HEK293 (cell line): ENCODE data around the gene EIF4A3.

Experiments used
- REPIN1 ChIP-seq: fragments of 450-650 bp; formaldehyde crosslinking; IDR thresholded peaks from 2 replicates; pipeline ENCODE4 v1.5.1; 2017; ENCODE audit warnings: missing biosample characterization, missing genetic modification characterization, low read depth
- SP2 ChIP-seq: fragments of 450-650 bp; formaldehyde crosslinking; IDR thresholded peaks from 2 replicates; pipeline ENCODE4 v1.5.1; 2016; ENCODE audit warnings: missing biosample characterization, missing genetic modification characterization
- YY2 ChIP-seq: fragments of 450-650 bp; formaldehyde crosslinking; IDR thresholded peaks from 2 replicates; pipeline ENCODE4 v1.5.1; 2016; ENCODE audit warnings: missing biosample characterization, missing genetic modification characterization
- ZFP37 ChIP-seq: fragments of 450-650 bp; formaldehyde crosslinking; IDR thresholded peaks from 2 replicates; pipeline ENCODE4 v1.5.1; 2016; ENCODE audit warnings: missing biosample characterization, missing genetic modification characterization
- ZNF138 ChIP-seq: fragments of 450-650 bp; formaldehyde crosslinking; IDR thresholded peaks from 2 replicates; pipeline ENCODE4 v1.5.1; 2016; ENCODE audit warnings: missing biosample characterization, missing genetic modification characterization, borderline replicate concordance
- ZNF19 ChIP-seq: fragments of 450-650 bp; formaldehyde crosslinking; IDR thresholded peaks from 2 replicates; pipeline ENCODE4; 2016; ENCODE audit warnings: missing biosample characterization, missing genetic modification characterization, low read depth
- ZNF266 ChIP-seq: fragments of 450-650 bp; formaldehyde crosslinking; IDR thresholded peaks from 2 replicates; pipeline ENCODE4 v1.5.1; 2016; ENCODE audit warnings: missing biosample characterization, missing genetic modification characterization, low read depth
- ZNF274 ChIP-seq, 2 experiments: fragments of 200-500 bp in 1 of 2; fragments of 450-650 bp in 1 of 2; sonication (Bioruptor generic) in 1 of 2; formaldehyde crosslinking in 1 of 2; IDR thresholded peaks; 2 replicates each; pipeline versions ENCODE4 v1.5.1 to v1.6.1; 2014 to 2016; ENCODE audit warnings: borderline replicate concordance in 1 of 2, inconsistent platforms in 1 of 2, low read length in 1 of 2, missing biosample characterization in 1 of 2, missing genetic modification characterization in 1 of 2
- ZNF350 ChIP-seq: fragments of 450-650 bp; formaldehyde crosslinking; IDR thresholded peaks from 2 replicates; pipeline ENCODE4 v1.5.0; 2017; ENCODE audit warnings: missing biosample characterization, mild to moderate bottlenecking, missing genetic modification characterization
- TF ChIP-seq, protein P1 (sequence below): fragments of 450-650 bp; formaldehyde crosslinking; IDR thresholded peaks from 2 replicates; pipeline ENCODE4 v1.5.1; 2016; ENCODE audit warnings: missing biosample characterization, missing genetic modification characterization
- TF ChIP-seq, protein P2 (sequence below): fragments of 450-650 bp; formaldehyde crosslinking; IDR thresholded peaks from 2 replicates; pipeline ENCODE4 v1.5.1; 2016; ENCODE audit warnings: missing biosample characterization, missing genetic modification characterization
- TF ChIP-seq, protein P3 (sequence below): fragments of 450-650 bp; formaldehyde crosslinking; IDR thresholded peaks from 2 replicates; pipeline ENCODE4 v1.5.1; 2016; ENCODE audit warnings: missing biosample characterization, missing genetic modification characterization

DNA sequence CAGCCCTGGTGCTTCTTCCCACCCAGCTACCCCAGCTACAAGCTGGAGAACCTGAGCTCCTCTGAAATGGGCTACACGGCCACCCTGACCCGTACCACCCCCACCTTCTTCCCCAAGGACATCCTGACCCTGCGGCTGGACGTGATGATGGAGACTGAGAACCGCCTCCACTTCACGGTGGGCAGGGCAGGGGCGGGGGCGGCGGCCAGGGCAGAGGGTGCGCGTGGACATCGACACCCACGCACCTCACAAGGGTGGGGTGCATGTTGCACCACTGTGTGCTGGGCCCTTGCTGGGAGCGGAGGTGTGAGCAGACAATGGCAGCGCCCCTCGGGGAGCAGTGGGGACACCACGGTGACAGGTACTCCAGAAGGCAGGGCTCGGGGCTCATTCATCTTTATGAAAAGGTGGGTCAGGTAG, 42.0 kb downstream of the EIF4A3 start:
- no peak for TF ChIP-seq ZFP37
- TF ChIP-seq, protein P1, sequence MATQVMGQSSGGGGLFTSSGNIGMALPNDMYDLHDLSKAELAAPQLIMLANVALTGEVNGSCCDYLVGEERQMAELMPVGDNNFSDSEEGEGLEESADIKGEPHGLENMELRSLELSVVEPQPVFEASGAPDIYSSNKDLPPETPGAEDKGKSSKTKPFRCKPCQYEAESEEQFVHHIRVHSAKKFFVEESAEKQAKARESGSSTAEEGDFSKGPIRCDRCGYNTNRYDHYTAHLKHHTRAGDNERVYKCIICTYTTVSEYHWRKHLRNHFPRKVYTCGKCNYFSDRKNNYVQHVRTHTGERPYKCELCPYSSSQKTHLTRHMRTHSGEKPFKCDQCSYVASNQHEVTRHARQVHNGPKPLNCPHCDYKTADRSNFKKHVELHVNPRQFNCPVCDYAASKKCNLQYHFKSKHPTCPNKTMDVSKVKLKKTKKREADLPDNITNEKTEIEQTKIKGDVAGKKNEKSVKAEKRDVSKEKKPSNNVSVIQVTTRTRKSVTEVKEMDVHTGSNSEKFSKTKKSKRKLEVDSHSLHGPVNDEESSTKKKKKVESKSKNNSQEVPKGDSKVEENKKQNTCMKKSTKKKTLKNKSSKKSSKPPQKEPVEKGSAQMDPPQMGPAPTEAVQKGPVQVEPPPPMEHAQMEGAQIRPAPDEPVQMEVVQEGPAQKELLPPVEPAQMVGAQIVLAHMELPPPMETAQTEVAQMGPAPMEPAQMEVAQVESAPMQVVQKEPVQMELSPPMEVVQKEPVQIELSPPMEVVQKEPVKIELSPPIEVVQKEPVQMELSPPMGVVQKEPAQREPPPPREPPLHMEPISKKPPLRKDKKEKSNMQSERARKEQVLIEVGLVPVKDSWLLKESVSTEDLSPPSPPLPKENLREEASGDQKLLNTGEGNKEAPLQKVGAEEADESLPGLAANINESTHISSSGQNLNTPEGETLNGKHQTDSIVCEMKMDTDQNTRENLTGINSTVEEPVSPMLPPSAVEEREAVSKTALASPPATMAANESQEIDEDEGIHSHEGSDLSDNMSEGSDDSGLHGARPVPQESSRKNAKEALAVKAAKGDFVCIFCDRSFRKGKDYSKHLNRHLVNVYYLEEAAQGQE (tag by site-specific recombination): no peak
- no peak for TF ChIP-seq REPIN1 (tag by site-specific recombination)
- no peak for TF ChIP-seq ZNF19 (tag by site-specific recombination)
- no peak for TF ChIP-seq ZNF138 (tag by site-specific recombination)
- no peak for TF ChIP-seq ZNF274 (IDR thresholded peaks at IDR 0.05; ENCODE audit: low read length)
- TF ChIP-seq ZNF274 (tag by site-specific recombination; IDR thresholded peaks at IDR 0.05; ENCODE audit: borderline replicate concordance): no peak
- TF ChIP-seq, protein P2, sequence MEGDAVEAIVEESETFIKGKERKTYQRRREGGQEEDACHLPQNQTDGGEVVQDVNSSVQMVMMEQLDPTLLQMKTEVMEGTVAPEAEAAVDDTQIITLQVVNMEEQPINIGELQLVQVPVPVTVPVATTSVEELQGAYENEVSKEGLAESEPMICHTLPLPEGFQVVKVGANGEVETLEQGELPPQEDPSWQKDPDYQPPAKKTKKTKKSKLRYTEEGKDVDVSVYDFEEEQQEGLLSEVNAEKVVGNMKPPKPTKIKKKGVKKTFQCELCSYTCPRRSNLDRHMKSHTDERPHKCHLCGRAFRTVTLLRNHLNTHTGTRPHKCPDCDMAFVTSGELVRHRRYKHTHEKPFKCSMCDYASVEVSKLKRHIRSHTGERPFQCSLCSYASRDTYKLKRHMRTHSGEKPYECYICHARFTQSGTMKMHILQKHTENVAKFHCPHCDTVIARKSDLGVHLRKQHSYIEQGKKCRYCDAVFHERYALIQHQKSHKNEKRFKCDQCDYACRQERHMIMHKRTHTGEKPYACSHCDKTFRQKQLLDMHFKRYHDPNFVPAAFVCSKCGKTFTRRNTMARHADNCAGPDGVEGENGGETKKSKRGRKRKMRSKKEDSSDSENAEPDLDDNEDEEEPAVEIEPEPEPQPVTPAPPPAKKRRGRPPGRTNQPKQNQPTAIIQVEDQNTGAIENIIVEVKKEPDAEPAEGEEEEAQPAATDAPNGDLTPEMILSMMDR (tag by site-specific recombination): no peak
- TF ChIP-seq ZNF266: no peak
- TF ChIP-seq YY2 (tag by site-specific recombination): no peak
- TF ChIP-seq SP2 (tag by site-specific recombination): no peak
- TF ChIP-seq, protein P3, sequence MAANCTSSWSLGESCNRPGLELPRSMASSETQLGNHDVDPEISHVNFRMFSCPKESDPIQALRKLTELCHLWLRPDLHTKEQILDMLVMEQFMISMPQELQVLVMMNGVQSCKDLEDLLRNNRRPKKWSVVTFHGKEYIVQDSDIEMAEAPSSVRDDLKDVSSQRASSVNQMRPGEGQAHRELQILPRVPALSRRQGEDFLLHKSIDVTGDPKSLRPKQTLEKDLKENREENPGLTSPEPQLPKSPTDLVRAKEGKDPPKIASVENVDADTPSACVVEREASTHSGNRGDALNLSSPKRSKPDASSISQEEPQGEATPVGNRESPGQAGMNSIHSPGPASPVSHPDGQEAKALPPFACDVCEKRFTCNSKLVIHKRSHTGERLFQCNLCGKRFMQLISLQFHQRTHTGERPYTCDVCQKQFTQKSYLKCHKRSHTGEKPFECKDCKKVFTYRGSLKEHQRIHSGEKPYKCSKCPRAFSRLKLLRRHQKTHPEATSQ (tag by site-specific recombination): no peak
- TF ChIP-seq ZNF350 (tag by site-specific recombination): no peak
